ENCODE results near the gene ZNF33B. TPM values are rescaled to one million over a fixed set of nuclear protein-coding genes. Genes with fewer than 3 reads are reported as not detected.

The ZNF33B gene
- total RNA-seq, 1 experiment from 2014 or later = 21.1 TPM

DNA sequence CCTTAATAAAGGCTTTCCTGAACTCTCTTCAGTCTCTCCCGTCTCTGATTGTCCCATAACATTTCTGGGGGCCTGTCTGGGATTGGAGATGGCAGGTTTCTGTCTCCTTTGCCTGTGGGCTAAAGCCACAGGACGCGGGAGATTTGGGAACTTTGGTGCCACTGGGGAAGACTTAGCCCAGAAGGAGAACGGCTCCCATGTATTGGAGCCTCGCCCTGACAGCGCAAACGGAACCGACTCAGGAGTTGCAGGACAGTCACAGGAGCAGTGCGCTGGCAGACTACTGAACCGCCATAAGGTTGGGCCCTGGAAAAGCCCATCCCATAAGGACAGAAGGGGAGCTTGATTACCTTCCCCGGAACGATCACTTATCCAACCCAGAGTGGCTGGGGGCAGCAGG, 7.1 kb upstream of the ZNF33B start:
- Histone ChIP-seq H3K9me2 (ENCODE audit: insufficient read depth) (no peaks in the 10 kb centered on the region), H4K20me1 (ENCODE audit: insufficient read depth) (no peaks in the 10 kb centered on the region), H3K27ac (ENCODE audit: low read depth, low read length) (no peak overlapping the region), H3K27me3 (ENCODE audit: insufficient read depth, low read length) (no peaks in the 10 kb centered on the region), H3K9ac (ENCODE audit: low read length) (no peak overlapping the region), H3K4me1 (ENCODE audit: control insufficient read depth in 1 of 2, insufficient read depth in 2 of 2, low read length in 2 of 2) (peaks cover 7 to 12% of the 10 kb centered on the region in 2 experiments; a peak in 3 of 4 replicates), H3K36me3 (ENCODE audit: control insufficient read depth in 1 of 2, insufficient read depth in 2 of 2, low read length in 2 of 2) (no peaks in the 10 kb centered on the region), H3K4me3 (replicated peaks in 1 of 2; ENCODE audit: low read depth in 1 of 2, low read length in 2 of 2) (no peak overlapping the region), H3K79me2 (ENCODE audit: insufficient read depth, low read length) (no peaks in the 10 kb centered on the region), H3K9me3 (ENCODE audit: control insufficient read depth in 1 of 2, insufficient read depth in 1 of 2, low read depth in 1 of 2, low read length in 2 of 2) (no peaks in the 10 kb centered on the region), H2AFZ (ENCODE audit: low read depth, low read length, poor library complexity, severe bottlenecking) (no peak overlapping the region), H3K4me2 (ENCODE audit: low read length) (no peak overlapping the region)
- intact Hi-C loops (cut with micrococcal nuclease) = no loop called here
- ChIA-PET CTCF (no interaction called here), POLR2A (no interaction called here), RAD21 (ENCODE audit: low non-redundant PET in 1 of 2, low total read pairs in 2 of 2, uncharacterized antibody in 2 of 2, unreplicated experiment in 2 of 2) (no interaction called here)
- no peak for DNase-seq (ENCODE audit: low read depth, low spot score)
- no peak for ATAC-seq
- TF ChIP-seq EGR1 (IDR thresholded peaks at IDR 0.05; ENCODE audit: low read depth) (no peak), RAD21 (IDR thresholded peaks at IDR 0.05; ENCODE audit: low read depth) (no peak), TCF7L2 (IDR thresholded peaks at IDR 0.05; ENCODE audit: borderline replicate concordance, extremely low read depth, insufficient read depth, insufficient read length) (no peak), SP1 (IDR thresholded peaks at IDR 0.05; ENCODE audit: low read depth) (no peak), FOSL1 (IDR thresholded peaks at IDR 0.05; ENCODE audit: low read depth) (no peak), POLR2A (IDR thresholded peaks at IDR 0.05; ENCODE audit: borderline replicate concordance, extremely low read depth, insufficient read depth, insufficient read length) (no peak), YY1 (IDR thresholded peaks at IDR 0.05; ENCODE audit: extremely low read depth, insufficient replicate concordance, low read depth, low read length) (no peak)
- BruUV-seq (replicated peaks) = no TSS peak

DNA sequence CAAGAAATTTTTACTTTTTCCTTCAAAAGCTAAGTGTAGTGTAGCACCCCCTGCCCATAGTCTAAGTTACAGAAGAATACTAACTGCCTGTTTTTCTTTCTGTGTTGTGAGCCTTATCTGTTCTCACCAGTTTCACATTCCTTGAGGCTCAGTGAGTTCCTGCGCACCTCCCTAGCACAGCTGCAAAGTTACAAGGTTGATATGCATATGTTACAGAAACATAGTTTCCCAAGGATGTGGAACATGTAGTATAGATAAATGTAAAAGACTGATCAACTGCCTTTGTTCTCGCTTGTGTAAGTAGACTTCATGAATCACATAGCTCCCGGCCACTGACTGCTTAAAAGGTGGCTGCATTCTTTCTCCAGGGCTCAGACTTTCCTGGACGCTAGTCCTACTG, 6.7 kb upstream of the ZNF33B start:
- ATAC-seq (no peak), DNase-seq (ENCODE audit: low read depth, low spot score) (no peak)
- H3K4me3 ChIP-seq (replicated peaks in 1 of 2; ENCODE audit: low read depth in 1 of 2, low read length in 2 of 2) = no peak overlapping the region
- ChIA-PET POLR2A (no interaction called here), RAD21 (ENCODE audit: low non-redundant PET in 1 of 2, low total read pairs in 2 of 2, uncharacterized antibody in 2 of 2, unreplicated experiment in 2 of 2) (no interaction called here), CTCF (no interaction called here)
- no peaks in the 10 kb centered on the region for H4K20me1 ChIP-seq (ENCODE audit: insufficient read depth)
- no TSS peak for BruUV-seq (replicated peaks)
- H3K79me2 ChIP-seq (ENCODE audit: insufficient read depth, low read length) = no peaks in the 10 kb centered on the region
- H3K9me2 ChIP-seq (ENCODE audit: insufficient read depth) = no peaks in the 10 kb centered on the region
- H3K4me1 ChIP-seq (ENCODE audit: control insufficient read depth in 1 of 2, insufficient read depth in 2 of 2, low read length in 2 of 2) = peaks cover 7 to 13% of the 10 kb centered on the region in 2 experiments; a peak in 3 of 4 replicates
- no peak overlapping the region for H2AFZ ChIP-seq (ENCODE audit: low read depth, low read length, poor library complexity, severe bottlenecking)
- no peak overlapping the region for H3K9ac ChIP-seq (ENCODE audit: low read length)
- H3K27me3 ChIP-seq (ENCODE audit: insufficient read depth, low read length) = no peaks in the 10 kb centered on the region
- H3K27ac ChIP-seq (ENCODE audit: low read depth, low read length) = no peak overlapping the region
- H3K36me3 ChIP-seq (ENCODE audit: control insufficient read depth in 1 of 2, insufficient read depth in 2 of 2, low read length in 2 of 2) = no peaks in the 10 kb centered on the region
- TF ChIP-seq JUND (IDR thresholded peaks at IDR 0.05) = no peak
- no peak for TF ChIP-seq RAD21 (IDR thresholded peaks at IDR 0.05; ENCODE audit: low read depth)
- TF ChIP-seq, protein P1, sequence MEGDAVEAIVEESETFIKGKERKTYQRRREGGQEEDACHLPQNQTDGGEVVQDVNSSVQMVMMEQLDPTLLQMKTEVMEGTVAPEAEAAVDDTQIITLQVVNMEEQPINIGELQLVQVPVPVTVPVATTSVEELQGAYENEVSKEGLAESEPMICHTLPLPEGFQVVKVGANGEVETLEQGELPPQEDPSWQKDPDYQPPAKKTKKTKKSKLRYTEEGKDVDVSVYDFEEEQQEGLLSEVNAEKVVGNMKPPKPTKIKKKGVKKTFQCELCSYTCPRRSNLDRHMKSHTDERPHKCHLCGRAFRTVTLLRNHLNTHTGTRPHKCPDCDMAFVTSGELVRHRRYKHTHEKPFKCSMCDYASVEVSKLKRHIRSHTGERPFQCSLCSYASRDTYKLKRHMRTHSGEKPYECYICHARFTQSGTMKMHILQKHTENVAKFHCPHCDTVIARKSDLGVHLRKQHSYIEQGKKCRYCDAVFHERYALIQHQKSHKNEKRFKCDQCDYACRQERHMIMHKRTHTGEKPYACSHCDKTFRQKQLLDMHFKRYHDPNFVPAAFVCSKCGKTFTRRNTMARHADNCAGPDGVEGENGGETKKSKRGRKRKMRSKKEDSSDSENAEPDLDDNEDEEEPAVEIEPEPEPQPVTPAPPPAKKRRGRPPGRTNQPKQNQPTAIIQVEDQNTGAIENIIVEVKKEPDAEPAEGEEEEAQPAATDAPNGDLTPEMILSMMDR (IDR thresholded peaks at IDR 0.05 in 2 of 3, conservative IDR thresholded peaks at IDR 0.05 in 1 of 3; ENCODE audit: borderline replicate concordance in 1 of 3, insufficient read depth in 1 of 3, low read depth in 2 of 3, low read length in 2 of 3) = no peak
- TF ChIP-seq EZH2phosphoT487 (IDR thresholded peaks at IDR 0.05; ENCODE audit: borderline replicate concordance) = no peak
- intact Hi-C loops (cut with micrococcal nuclease) = no loop called here
- H3K9me3 ChIP-seq (ENCODE audit: control insufficient read depth in 1 of 2, insufficient read depth in 1 of 2, low read depth in 1 of 2, low read length in 2 of 2) = no peaks in the 10 kb centered on the region
- H3K4me2 ChIP-seq (ENCODE audit: low read length) = no peak overlapping the region

All from HCT116 (cell line).